Measurements from ENCODE around the gene FLNB. TPM values are rescaled to one million over a fixed set of nuclear protein-coding genes. Genes with fewer than 3 reads are reported as not detected.
A peak's percentile ranks its signal among the peaks of the same experiment; 100 is the strongest.

The FLNB gene
- total and polyA plus RNA-seq, 2 of the 4 experiments (the other 2 are of a cell fraction), result 78.0 to 136 TPM

DNA sequence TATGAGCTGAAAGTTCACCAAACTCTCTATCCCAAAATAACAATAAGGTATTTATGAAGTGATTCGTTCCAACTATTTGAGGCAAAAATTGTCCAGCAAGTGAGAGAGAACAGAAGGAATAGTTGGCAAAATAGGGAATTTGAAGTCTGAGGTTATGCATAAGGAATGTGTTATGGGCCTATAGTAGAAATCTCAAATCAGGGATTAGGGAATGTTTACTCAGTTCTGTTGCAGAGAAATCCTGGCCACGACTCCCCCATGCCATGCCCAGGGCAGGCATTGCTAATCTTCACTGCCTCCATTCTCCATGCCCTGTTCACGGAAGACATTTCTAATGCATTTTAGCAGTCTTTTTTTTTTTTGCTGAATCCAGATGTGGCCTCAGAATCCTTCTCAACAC lies 58.6 kb downstream of the FLNB start:
- intact Hi-C loops (cut with micrococcal nuclease), result loop anchor here (5.0 kb wide), 1 partner anchor 95 kb away; no protein-coding TSS in a partner anchor
- in situ Hi-C loops (cut with MboI; ENCODE audit: low sequenced_read_pairs), result no loop called here
- ATAC-seq (ENCODE audit: low read depth), result peak; percentile 84

More for the DNA sequence above, 58.6 kb downstream of the FLNB start:
- H3K23ac ChIP-seq (ENCODE audit: low read depth, low read length), result no peak overlapping the region
- no peak overlapping the region for H2BK120ac ChIP-seq (ENCODE audit: low read depth, low read length)
- H4K5ac ChIP-seq (ENCODE audit: low read depth, low read length), result no peak overlapping the region
- no peak overlapping the region; the same call in 1 of the 2 replicates for H3K4me2 ChIP-seq (ENCODE audit: low read depth, low read length)
- dilution Hi-C loops (cut with HindIII; ENCODE audit: low sequenced_read_pairs, unreplicated experiment), result no loop called here
- H2AFZ ChIP-seq (replicated peaks; ENCODE audit: low read length, poor library complexity), result no peak overlapping the region
- H2AK5ac ChIP-seq (ENCODE audit: low read depth, low read length), result peak overlapping the region; percentile 3; the same call in 1 of the 2 replicates
- ChIA-PET CTCF (no interaction called here), POLR2A (ENCODE audit: unreplicated experiment) (no interaction called here)
- WGBS, 2 experiments (ENCODE audit: extremely low coverage in 2 of 2, insufficient read length in 1 of 2), result 0% methylated on average over 1 of the region's 3 CpGs; no CpG with 5 or more reads in 1 of the 2 experiments
- no peak overlapping the region for H2BK20ac ChIP-seq (ENCODE audit: low read depth, low read length)
- H2BK15ac ChIP-seq (ENCODE audit: low read depth, low read length), result no peak overlapping the region
- H3K4me3 ChIP-seq (ENCODE audit: insufficient read depth, low read depth, low read length), result no peak overlapping the region
- H3K4ac ChIP-seq (ENCODE audit: low read depth, low read length), result peak overlapping the region; percentile 15; the same call in 1 of the 2 replicates
- peaks cover 38 to 92% of the 10 kb centered on the region in 2 experiments for H3K79me1 ChIP-seq (ENCODE audit: low read depth in 1 of 2, low read length in 2 of 2)
- no peak for TF ChIP-seq FOS (IDR thresholded peaks at IDR 0.05; ENCODE audit: low read depth, low read length)
- TF ChIP-seq MXI1 (IDR thresholded peaks at IDR 0.05; ENCODE audit: borderline replicate concordance, low read depth, low read length), result 0 out of 2 replicates have a peak, but pooled peaks have one; percentile 16
- H3K18ac ChIP-seq (ENCODE audit: low read depth, low read length), result no peak overlapping the region
- peak overlapping the region; percentile 14 for H2BK5ac ChIP-seq (ENCODE audit: low read depth, low read length, poor library complexity, severe bottlenecking)
- no peak overlapping the region for H2AK9ac ChIP-seq (replicated peaks; ENCODE audit: low read depth, low read length, poor library complexity)
- H3K4me1 ChIP-seq (ENCODE audit: control insufficient read depth, insufficient read depth, low read length), result peaks cover 36% of the 10 kb centered on the region
- no TSS peak for BruUV-seq (replicated peaks)
- H3K36me3 ChIP-seq (ENCODE audit: control insufficient read depth, insufficient read depth, low read length), result no peaks in the 10 kb centered on the region
- no peak overlapping the region for H3K9ac ChIP-seq (ENCODE audit: low read depth, low read length)
- H3K56ac ChIP-seq (ENCODE audit: extremely low read depth, insufficient read depth, low read length), result no peak overlapping the region
- H3K27me3 ChIP-seq (ENCODE audit: control insufficient read depth, insufficient read depth, low read length), result no peaks in the 10 kb centered on the region
- peak; percentile 72 for DNase-seq
- no peak overlapping the region for H4K91ac ChIP-seq (ENCODE audit: insufficient read depth, low read depth, low read length)
- H4K20me1 ChIP-seq (ENCODE audit: insufficient read depth, low read length), result peaks cover 58% of the 10 kb centered on the region
- peaks cover 50% of the 10 kb centered on the region for H3K9me1 ChIP-seq (ENCODE audit: insufficient read depth, low read length)
- no peak overlapping the region for H3K14ac ChIP-seq (replicated peaks; ENCODE audit: low read depth, low read length)
- no peak overlapping the region; a peak in 1 of 4 replicates for H4K8ac ChIP-seq (ENCODE audit: low read depth in 2 of 2, low read length in 2 of 2)
- no peaks in the 10 kb centered on the region for H3K9me3 ChIP-seq (ENCODE audit: control insufficient read depth, insufficient read depth, low read length)
- no peak overlapping the region for H3K27ac ChIP-seq (ENCODE audit: insufficient read depth, low read length)
